Measurements from ENCODE around the gene SULT1E1.

Gene SULT1E1, protein sequence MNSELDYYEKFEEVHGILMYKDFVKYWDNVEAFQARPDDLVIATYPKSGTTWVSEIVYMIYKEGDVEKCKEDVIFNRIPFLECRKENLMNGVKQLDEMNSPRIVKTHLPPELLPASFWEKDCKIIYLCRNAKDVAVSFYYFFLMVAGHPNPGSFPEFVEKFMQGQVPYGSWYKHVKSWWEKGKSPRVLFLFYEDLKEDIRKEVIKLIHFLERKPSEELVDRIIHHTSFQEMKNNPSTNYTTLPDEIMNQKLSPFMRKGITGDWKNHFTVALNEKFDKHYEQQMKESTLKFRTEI

DNA sequence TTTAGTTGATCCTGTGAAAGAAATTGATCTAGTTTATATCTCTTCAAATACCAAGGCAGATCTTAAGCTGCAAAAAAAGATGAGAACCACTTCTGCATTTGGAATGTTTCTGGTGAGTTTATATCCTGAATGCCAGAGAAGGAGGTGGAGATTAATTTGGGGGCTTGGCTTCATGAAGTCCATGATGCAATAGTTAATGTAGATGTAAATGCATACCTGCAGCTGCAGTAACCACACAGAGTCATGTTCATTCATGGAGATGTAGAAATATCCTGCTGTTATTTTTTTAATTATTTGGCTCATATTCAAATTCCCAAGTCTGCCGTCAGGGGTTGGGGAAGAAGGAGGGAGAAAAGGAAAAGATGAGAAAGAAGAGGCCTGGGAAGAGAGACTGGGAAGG lies at the start of gene SULT1E1:
Gene SULT1E1 (minus strand): TSS at position 94 of the 400 bp plus-strand sequence. CDS start 2,501 bp downstream, outside the sequence.
- DNase-seq = no peak

DNA sequence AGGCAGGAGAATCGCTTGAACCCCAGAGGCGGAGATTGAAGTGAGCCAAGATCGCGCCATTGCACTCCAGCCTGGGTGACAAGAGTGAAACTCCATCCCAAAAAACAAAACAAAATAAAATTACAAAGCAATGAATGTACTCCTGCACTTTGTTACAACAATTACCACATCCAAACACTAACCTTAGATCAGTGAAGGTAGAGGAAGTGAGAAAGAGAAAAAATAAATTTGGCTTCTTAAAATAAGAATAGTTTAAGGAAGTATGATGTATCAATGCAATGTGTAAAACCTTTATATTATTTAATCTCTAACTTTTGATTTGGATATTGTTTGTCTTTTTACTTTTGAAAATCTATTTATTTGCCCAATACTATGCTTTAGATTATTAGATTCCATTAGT lies 49.2 kb upstream of the SULT1E1 start:
- no peak for DNase-seq

GRCh38 chr4:69907151-69907550 lies 47.2 kb upstream of the SULT1E1 start:
- no peak for DNase-seq

DNA sequence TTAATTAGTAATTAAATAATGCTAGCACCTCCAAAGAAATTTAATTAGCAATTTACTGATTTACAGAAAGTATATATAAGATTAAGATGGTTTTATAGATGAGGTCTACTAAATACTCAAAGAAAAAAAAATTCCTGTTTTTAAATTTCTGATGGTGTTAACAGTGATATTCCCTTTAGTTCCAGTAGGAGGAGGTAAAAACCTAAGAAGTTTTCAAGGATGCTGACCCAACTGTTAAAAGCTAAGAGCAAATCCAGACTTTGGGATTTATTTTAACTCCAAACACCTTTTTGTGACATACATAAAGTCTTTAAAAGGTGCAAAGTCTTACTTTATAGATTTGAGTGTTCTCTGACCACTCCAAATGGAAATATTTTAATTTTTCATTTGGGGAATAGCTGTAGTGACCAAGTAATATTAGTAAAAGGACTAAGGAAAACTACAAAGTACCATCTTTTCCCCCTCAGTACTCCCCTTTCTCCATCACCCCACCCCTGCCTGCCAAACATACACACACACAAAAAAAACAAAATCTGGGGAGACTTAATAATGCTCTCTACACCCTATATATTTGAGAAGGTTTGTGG lies 36.7 kb upstream of the SULT1E1 start:
- DNase-seq = no peak

GRCh38 chr4:69894721-69895120 lies 34.8 kb upstream of the SULT1E1 start:
- no peak for DNase-seq

DNA sequence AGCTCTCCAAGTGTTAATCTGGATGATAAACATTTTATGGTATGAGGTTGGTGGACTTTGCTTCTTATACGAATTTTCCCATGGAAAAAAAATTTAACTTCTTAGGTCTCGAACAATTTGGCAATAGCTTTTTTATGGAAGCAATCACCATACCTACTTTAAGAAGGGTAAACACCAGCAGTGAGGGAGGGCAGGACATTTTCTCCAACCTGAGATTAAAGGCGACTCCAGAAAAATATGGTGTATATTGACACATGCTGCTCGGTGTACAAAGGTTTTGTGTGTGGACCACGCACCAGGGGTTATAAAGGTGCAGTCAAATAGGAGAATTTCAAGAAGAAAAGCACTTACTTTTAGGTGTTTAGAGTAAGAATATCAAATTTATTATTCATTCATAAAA lies 34.2 kb upstream of the SULT1E1 start:
- no peak for DNase-seq

GRCh38 chr4:69888336-69888735 lies 28.4 kb upstream of the SULT1E1 start:
- DNase-seq = no peak

GRCh38 chr4:69882150-69882549 lies 22.2 kb upstream of the SULT1E1 start:
- DNase-seq = no peak

- DNase-seq = peak; percentile 34
These were observed 21.3 kb upstream of the SULT1E1 start for GRCh38 chr4:69881173-69881773.

- DNase-seq = no peak
These were observed 18.3 kb upstream of the SULT1E1 start for GRCh38 chr4:69878250-69878649.

- DNase-seq = no peak
These were observed 17.5 kb upstream of the SULT1E1 start for GRCh38 chr4:69877453-69877852.

DNA sequence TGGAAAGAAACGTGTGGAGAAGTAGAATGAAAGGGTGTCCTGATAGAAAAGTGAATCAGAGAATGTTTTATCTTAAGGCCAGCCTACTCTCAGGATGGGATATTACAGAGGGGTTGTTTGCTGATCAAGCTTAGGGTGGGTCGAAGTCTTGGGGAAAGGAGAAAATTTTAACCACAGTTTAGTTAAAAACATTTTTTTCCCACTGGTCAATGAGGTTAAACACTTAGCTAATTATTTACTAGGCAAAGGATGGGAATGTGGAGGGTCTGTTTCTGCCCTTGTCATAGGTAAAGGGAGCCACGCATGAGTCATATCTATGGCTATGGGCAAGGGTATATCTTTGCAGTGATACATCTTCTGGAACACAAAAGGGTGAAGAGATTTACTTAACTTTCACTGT lies 16.1 kb upstream of the SULT1E1 start:
- no peak for DNase-seq

DNA sequence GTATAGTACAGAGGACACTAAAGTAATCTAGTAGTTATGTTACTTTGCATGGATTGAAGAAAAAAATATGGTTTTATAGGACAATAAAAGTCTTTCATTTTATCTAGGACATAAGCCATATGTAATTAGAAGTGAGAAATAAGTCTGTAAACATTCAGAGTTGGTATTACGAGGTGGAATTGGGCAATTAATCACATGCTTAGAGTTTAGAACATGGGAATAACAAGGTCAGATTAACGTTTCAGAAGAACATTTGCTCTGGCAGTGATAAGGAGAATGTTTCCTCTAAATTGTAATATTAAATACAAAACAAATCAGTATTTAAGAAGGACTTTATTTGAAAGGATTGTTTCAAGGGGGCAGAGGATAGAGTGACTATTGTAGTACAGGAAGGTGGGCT lies 15.6 kb upstream of the SULT1E1 start:
- DNase-seq = no peak

DNA sequence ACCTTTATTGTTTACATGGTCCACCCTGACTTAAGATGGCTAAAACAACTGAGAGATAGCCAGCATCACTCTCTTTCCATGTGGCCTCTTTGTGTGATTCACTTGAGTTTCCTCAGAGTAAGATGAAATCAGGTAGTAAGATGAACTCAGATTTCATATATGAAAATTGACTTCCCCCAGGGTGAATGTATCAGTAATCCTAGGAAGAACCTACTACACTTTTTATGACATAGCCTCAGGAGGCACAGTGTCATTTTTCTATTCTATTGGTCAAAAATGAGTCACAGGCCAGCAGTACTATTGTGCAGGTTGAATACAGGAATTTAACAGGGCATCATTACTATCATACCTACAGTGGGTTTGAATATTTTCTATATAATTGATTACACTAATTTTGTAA lies 14.6 kb upstream of the SULT1E1 start:
- DNase-seq = no peak

- DNase-seq = no peak
These were observed 1.8 kb upstream of the SULT1E1 start for GRCh38 chr4:69861756-69862155.

- DNase-seq = no peak
These were observed 765 bp upstream of the SULT1E1 start for GRCh38 chr4:69860521-69861298.

DNA sequence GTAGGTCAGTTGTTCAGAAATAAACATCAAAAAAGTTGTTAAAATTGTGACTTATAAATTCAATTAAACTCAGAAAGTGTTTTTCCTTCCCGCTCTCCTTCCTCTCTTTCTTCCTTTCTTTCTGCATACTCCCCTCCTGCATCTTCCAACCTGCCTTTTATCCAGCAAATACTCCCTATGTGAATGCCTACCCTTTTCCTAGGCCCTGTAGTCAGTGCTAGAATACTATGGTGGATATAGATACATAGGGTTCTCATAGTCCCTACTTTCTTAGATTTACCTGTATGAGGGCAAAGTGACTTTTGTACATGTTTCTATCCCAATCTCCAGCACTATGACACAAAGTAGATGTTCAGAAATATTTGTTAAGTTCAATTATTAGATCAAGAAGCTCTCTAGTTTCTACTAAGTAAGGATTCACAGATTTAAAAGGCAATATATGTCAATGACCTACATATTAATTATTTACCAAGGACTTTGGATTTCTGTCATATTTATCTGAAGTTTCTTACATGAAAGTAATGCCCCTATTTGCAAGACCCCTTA lies 732 bp downstream of the SULT1E1 start:
- DNase-seq = no peak

DNA sequence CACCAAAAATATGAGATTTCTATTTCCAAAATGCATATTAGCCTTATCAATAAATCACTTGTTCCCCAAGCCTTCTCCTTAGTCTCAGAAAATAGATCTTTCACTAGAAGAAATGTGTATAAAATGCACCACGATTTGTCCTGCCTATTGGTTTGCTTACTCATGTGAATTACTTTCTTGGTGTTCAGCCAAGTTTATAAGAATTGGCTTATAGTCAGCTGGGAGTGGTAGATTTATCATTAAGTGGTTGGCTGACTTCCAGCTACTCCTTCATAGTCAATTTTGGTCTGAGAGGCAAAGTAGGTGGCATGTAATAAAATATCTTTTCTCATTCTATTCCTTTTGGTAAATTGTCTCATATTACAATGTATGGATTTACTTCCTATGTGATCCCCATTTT lies 1.3 kb downstream of the SULT1E1 start:
- DNase-seq = no peak

DNA sequence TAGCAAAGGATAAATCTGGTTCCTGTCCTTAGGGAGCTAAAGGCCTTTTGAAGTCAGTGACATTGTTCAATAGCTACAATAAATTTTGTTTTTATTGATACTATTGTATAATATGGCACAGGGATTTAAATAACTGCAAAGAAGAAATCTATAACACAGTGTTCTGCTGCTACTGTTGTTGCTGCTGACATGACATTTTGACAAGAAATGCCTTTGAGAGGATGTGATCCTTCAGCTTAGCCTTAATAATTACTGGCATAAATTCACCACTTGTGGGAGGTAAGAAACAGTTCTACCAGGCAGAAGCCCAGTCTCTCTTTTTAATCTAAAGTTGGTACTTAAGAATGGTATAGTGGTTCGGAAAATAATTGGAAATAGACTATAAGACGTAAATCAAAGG lies 4.1 kb downstream of the SULT1E1 start:
- no peak for DNase-seq

- no peak for DNase-seq
These were observed 10.0 kb downstream of the SULT1E1 start for GRCh38 chr4:69849969-69850368.

DNA sequence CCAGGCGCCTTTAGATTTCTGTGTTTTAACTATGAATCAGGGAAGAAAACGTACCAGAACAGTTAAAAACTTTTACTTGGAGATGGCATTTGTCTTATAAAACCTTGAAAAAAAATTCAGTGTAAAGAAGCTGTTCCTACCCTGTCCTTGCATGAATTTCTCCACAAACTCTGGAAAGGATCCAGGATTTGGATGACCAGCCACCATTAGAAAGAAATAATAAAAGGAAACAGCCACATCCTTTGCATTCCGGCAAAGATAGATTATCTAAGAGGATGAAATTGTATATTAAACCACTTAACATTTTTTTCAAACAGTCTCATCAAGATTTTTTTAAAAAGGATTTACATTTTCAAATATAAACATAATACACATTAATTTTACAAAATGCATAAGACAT lies 10.6 kb downstream of the SULT1E1 start:
- DNase-seq = no peak

DNA sequence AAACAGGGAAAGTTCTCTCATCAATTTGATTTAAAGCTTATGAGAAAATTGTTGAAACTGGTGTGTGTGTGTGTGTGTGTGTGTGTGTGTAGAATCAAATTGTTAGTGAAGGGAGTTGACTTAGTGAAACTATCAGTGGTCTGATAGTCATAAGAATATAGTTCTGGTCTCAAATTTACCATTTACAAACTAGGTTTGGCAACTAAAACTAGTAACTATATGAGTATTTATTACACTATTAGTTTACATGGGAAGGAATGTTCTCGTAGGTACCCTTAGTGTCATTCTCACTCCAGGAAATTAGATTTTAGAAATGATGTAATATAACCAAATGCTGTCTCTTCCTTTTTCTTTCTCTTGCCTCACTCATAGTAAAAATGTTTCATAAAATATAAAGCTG lies 11.9 kb downstream of the SULT1E1 start:
- DNase-seq = no peak

DNA sequence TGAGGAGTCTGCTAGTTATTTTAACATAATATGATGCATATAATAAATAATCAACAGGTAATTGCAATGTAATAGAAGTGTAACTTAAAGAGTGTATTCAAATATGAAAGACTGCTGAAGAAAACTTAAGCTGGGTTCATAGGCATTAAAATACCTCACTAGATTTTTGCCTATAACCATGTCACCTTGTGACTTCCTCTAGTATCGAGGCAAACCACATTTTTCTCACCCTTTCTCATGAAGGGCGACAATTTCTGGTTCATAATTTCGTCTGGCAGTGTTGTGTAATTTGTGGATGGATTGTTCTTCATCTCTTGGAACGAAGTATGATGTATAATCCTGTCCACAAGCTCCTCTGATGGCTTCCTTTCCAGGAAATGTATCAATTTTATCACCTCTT lies 16.0 kb downstream of the SULT1E1 start:
- no peak for DNase-seq

All from femur (tissue), 1 donor.